ENCODE data around the gene RNF40.

DNA sequence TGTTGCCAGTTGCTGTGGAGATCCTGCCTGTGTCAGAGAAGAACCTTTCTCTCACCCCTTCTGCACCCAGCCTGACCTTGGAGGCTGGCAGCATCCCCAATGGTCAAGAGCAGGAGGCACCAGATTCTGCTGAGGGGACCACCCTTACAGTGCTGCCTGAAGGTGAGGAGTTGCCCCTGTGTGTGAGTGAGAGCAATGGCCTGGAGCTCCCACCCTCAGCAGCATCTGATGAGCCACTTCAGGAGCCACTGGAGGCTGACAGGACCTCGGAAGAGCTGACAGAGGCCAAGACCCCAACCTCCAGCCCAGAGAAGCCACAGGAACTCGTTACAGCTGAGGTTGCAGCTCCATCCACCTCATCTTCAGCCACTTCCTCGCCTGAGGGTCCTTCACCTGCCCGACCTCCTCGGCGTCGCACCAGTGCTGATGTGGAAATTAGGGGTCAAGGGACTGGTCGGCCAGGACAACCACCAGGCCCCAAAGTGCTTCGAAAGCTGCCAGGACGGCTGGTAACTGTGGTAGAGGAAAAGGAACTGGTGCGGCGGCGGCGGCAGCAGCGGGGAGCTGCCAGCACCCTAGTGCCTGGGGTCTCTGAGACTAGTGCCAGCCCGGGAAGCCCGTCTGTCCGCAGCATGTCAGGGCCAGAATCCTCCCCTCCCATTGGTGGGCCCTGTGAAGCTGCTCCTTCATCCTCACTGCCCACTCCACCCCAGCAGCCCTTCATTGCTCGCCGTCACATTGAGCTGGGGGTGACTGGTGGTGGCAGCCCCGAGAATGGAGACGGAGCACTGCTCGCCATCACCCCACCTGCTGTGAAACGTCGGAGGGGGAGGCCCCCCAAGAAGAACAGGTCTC lies 24.1 kb upstream of the RNF40 start:
- TF ChIP-seq, protein P1, sequence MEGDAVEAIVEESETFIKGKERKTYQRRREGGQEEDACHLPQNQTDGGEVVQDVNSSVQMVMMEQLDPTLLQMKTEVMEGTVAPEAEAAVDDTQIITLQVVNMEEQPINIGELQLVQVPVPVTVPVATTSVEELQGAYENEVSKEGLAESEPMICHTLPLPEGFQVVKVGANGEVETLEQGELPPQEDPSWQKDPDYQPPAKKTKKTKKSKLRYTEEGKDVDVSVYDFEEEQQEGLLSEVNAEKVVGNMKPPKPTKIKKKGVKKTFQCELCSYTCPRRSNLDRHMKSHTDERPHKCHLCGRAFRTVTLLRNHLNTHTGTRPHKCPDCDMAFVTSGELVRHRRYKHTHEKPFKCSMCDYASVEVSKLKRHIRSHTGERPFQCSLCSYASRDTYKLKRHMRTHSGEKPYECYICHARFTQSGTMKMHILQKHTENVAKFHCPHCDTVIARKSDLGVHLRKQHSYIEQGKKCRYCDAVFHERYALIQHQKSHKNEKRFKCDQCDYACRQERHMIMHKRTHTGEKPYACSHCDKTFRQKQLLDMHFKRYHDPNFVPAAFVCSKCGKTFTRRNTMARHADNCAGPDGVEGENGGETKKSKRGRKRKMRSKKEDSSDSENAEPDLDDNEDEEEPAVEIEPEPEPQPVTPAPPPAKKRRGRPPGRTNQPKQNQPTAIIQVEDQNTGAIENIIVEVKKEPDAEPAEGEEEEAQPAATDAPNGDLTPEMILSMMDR (optimal IDR thresholded peaks at IDR 0.05 in 1 of 3, IDR thresholded peaks at IDR 0.05 in 1 of 3, conservative IDR thresholded peaks at IDR 0.05 in 1 of 3; ENCODE audit: extremely low read depth in 1 of 3, insufficient read depth in 2 of 3, low read length in 3 of 3): no peak
- no peak for TF ChIP-seq EZH2 (IDR thresholded peaks at IDR 0.05; ENCODE audit: low read length)

Measured in keratinocyte (primary cell).